ENCODE measurements around the gene NLRP9. TPM values are rescaled to one million over a fixed set of nuclear protein-coding genes. Genes with fewer than 3 reads are reported as not detected.

NLRP9 gene
- total and polyA plus RNA-seq, 2 of the 13 experiments (the other 11 are each of a cell fraction or from before 2014, with no cell fraction given), result not detected

DNA sequence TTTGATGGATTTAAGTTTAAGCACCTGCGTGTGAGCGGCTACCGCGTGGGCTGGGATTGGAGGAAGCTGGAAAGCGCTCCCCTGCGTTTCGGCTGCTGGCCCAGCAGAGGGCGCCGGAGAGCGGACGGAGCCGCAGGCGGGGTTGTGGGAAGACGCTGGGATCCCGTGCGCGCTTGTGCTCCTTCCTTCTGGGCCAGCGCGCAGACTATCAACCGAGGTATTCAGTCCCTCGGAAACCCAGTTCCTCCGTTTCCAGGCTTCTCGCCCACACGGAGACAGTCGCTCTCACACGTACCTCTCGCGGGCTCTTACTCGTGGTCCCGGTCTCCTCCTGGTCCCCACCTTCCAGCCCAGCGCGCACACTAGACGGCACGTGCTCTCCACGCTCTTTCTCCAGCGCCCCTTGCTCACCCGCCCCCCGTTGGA lies 34.4 kb downstream of the NLRP9 start (continued):
- TF ChIP-seq RAD21 (CRISPR knock-in tag; IDR thresholded peaks at IDR 0.05) (0 out of 2 replicates have a peak, but pooled peaks have one; percentile 35), ZNF510 (CRISPR knock-in tag; IDR thresholded peaks at IDR 0.05; ENCODE audit: low read depth) (no peak), ZSCAN25 (CRISPR knock-in tag; IDR thresholded peaks at IDR 0.05) (no peak), ZNF17 (CRISPR knock-in tag; IDR thresholded peaks at IDR 0.05) (no peak), ZNF615 (CRISPR knock-in tag; IDR thresholded peaks at IDR 0.05; ENCODE audit: borderline replicate concordance) (no peak), AHR (CRISPR knock-in tag; IDR thresholded peaks at IDR 0.05) (no peak), SP4 (CRISPR knock-in tag; IDR thresholded peaks at IDR 0.05) (no peak), ZNF790 (CRISPR knock-in tag; IDR thresholded peaks at IDR 0.05; ENCODE audit: borderline replicate concordance) (no peak), FOXP1 (IDR thresholded peaks at IDR 0.05) (no peak), FOXP1 (CRISPR knock-in tag; IDR thresholded peaks at IDR 0.05) (no peak), IRX3 (CRISPR knock-in tag; IDR thresholded peaks at IDR 0.05; ENCODE audit: borderline replicate concordance, low read depth) (no peak), PTBP1 (IDR thresholded peaks at IDR 0.05; ENCODE audit: low read depth, low read length, poor library complexity, severe bottlenecking) (no peak), YEATS2 (CRISPR knock-in tag; IDR thresholded peaks at IDR 0.05; ENCODE audit: borderline replicate concordance) (no peak), XRCC5 (optimal IDR thresholded peaks at IDR 0.05; ENCODE audit: low read length) (peak; percentile 28), ZSCAN29 (CRISPR knock-in tag; conservative IDR thresholded peaks at IDR 0.05) (no peak), ZNF552 (CRISPR knock-in tag; IDR thresholded peaks at IDR 0.05; ENCODE audit: borderline replicate concordance) (no peak), CREM (IDR thresholded peaks at IDR 0.05) (no peak), CREM (CRISPR knock-in tag; IDR thresholded peaks at IDR 0.05) (no peak)
- TF ChIP-seq, protein P1, sequence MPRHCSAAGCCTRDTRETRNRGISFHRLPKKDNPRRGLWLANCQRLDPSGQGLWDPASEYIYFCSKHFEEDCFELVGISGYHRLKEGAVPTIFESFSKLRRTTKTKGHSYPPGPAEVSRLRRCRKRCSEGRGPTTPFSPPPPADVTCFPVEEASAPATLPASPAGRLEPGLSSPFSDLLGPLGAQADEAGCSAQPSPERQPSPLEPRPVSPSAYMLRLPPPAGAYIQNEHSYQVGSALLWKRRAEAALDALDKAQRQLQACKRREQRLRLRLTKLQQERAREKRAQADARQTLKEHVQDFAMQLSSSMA (CRISPR knock-in tag; IDR thresholded peaks at IDR 0.05), result no peak
- TF ChIP-seq, protein P2, sequence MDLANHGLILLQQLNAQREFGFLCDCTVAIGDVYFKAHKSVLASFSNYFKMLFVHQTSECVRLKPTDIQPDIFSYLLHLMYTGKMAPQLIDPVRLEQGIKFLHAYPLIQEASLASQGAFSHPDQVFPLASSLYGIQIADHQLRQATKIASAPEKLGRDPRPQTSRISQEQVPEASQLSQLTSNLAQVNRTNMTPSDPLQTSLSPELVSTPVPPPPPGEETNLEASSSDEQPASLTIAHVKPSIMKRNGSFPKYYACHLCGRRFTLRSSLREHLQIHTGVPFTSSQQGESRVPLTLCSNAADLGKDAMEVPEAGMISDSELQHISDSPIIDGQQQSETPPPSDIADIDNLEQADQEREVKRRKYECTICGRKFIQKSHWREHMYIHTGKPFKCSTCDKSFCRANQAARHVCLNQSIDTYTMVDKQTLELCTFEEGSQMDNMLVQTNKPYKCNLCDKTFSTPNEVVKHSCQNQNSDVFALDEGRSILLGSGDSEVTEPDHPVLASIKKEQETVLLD (CRISPR knock-in tag; IDR thresholded peaks at IDR 0.05; ENCODE audit: low read depth), result no peak
- TF ChIP-seq, protein P3, sequence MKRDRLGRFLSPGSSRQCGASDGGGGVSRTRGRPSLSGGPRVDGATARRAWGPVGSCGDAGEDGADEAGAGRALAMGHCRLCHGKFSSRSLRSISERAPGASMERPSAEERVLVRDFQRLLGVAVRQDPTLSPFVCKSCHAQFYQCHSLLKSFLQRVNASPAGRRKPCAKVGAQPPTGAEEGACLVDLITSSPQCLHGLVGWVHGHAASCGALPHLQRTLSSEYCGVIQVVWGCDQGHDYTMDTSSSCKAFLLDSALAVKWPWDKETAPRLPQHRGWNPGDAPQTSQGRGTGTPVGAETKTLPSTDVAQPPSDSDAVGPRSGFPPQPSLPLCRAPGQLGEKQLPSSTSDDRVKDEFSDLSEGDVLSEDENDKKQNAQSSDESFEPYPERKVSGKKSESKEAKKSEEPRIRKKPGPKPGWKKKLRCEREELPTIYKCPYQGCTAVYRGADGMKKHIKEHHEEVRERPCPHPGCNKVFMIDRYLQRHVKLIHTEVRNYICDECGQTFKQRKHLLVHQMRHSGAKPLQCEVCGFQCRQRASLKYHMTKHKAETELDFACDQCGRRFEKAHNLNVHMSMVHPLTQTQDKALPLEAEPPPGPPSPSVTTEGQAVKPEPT (CRISPR knock-in tag; IDR thresholded peaks at IDR 0.05; ENCODE audit: low read depth), result no peak
- TF ChIP-seq, protein P4, sequence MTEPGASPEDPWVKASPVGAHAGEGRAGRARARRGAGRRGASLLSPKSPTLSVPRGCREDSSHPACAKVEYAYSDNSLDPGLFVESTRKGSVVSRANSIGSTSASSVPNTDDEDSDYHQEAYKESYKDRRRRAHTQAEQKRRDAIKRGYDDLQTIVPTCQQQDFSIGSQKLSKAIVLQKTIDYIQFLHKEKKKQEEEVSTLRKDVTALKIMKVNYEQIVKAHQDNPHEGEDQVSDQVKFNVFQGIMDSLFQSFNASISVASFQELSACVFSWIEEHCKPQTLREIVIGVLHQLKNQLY (CRISPR knock-in tag; IDR thresholded peaks at IDR 0.05), result no peak
- TF ChIP-seq, protein P5, sequence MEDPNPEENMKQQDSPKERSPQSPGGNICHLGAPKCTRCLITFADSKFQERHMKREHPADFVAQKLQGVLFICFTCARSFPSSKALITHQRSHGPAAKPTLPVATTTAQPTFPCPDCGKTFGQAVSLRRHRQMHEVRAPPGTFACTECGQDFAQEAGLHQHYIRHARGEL (CRISPR knock-in tag; IDR thresholded peaks at IDR 0.05), result no peak
- TF ChIP-seq, protein P6, sequence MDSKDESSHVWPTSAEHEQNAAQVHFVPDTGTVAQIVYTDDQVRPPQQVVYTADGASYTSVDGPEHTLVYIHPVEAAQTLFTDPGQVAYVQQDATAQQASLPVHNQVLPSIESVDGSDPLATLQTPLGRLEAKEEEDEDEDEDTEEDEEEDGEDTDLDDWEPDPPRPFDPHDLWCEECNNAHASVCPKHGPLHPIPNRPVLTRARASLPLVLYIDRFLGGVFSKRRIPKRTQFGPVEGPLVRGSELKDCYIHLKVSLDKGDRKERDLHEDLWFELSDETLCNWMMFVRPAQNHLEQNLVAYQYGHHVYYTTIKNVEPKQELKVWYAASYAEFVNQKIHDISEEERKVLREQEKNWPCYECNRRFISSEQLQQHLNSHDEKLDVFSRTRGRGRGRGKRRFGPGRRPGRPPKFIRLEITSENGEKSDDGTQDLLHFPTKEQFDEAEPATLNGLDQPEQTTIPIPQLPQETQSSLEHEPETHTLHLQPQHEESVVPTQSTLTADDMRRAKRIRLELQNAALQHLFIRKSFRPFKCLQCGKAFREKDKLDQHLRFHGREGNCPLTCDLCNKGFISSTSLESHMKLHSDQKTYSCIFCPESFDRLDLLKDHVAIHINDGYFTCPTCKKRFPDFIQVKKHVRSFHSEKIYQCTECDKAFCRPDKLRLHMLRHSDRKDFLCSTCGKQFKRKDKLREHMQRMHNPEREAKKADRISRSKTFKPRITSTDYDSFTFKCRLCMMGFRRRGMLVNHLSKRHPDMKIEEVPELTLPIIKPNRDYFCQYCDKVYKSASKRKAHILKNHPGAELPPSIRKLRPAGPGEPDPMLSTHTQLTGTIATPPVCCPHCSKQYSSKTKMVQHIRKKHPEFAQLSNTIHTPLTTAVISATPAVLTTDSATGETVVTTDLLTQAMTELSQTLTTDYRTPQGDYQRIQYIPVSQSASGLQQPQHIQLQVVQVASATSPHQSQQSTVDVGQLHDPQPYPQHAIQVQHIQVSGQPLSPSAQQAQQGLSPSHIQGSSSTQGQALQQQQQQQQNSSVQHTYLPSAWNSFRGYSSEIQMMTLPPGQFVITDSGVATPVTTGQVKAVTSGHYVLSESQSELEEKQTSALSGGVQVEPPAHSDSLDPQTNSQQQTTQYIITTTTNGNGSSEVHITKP (CRISPR knock-in tag; IDR thresholded peaks at IDR 0.05; ENCODE audit: low read depth), result no peak
